Measurements from ENCODE around the gene SELP. TPM values are rescaled to one million over a fixed set of nuclear protein-coding genes. Genes with fewer than 3 reads are reported as not detected.
A peak's percentile ranks its signal among the peaks of the same experiment; 100 is the strongest.

Gene SELP
- total and polyA plus RNA-seq, 4 donors: 1.7 to 8.1 (median 2.4) TPM

- no peak for TF ChIP-seq CTCF (IDR thresholded peaks at IDR 0.05; ENCODE audit: low read depth, low read length, missing input control)
Measured at GRCh38 chr1:169576241-169576934, 53.5 kb downstream of the SELP start (continued).

DNA sequence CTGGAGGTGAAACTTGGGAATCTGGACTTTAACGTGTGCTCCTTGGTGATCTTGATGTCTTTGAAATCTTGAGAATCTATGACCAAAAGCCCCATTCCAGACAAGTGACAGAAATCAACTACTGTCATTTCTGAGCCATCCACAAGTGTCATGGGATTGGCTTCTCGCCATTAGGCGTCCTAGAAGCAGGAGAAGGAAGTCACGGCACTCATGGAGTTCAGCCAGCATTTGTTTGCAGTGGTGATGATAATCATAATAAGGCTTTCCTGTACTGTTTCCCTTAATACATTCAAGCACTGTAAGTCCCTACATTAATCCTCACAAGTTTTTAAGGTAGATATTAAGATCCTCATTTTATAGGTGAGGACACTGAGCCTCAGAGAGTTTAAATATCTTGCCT is 55.6 kb downstream of the SELP start:
- H3K36me3 ChIP-seq (ENCODE audit: control insufficient read depth in 4 of 4, insufficient read depth in 3 of 4, low read depth in 1 of 4, low read length in 3 of 4): peaks cover 1 to 14% (median 3%) of the 10 kb centered on the region in 4 donors
- 49% methylated on average over 4 of the region's 4 CpGs for WGBS
- H3K9me3 ChIP-seq (ENCODE audit: control insufficient read depth in 4 of 4, low read length in 3 of 4): no peaks in the 10 kb centered on the region
- H3K4me3 ChIP-seq (ENCODE audit: low read depth in 1 of 3, low read length in 3 of 3): no peak overlapping the region
- peaks cover 13 to 86% (median 67%) of the 10 kb centered on the region in 4 donors for H3K4me1 ChIP-seq (ENCODE audit: control insufficient read depth in 4 of 4, insufficient read depth in 4 of 4, low read length in 3 of 4)
- DNase-seq (ENCODE audit: low spot score): no peak
- no peaks in the 10 kb centered on the region for H3K27me3 ChIP-seq (ENCODE audit: control insufficient read depth in 4 of 4, insufficient read depth in 4 of 4, low read length in 3 of 4)
- H3K27ac ChIP-seq (ENCODE audit: low read depth in 1 of 2, low read length in 2 of 2): peak overlapping the region in 1 of 2 donors; percentile 44
- TF ChIP-seq, protein P1, sequence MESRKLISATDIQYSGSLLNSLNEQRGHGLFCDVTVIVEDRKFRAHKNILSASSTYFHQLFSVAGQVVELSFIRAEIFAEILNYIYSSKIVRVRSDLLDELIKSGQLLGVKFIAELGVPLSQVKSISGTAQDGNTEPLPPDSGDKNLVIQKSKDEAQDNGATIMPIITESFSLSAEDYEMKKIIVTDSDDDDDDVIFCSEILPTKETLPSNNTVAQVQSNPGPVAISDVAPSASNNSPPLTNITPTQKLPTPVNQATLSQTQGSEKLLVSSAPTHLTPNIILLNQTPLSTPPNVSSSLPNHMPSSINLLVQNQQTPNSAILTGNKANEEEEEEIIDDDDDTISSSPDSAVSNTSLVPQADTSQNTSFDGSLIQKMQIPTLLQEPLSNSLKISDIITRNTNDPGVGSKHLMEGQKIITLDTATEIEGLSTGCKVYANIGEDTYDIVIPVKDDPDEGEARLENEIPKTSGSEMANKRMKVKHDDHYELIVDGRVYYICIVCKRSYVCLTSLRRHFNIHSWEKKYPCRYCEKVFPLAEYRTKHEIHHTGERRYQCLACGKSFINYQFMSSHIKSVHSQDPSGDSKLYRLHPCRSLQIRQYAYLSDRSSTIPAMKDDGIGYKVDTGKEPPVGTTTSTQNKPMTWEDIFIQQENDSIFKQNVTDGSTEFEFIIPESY (IDR thresholded peaks at IDR 0.05): no peak
- TF ChIP-seq SP1 (IDR thresholded peaks at IDR 0.05) (no peak), RAD21 (IDR thresholded peaks at IDR 0.05) (no peak), TAF1 (conservative IDR thresholded peaks at IDR 0.05) (no peak), MAX (IDR thresholded peaks at IDR 0.05) (no peak), YY1 (IDR thresholded peaks at IDR 0.05) (no peak), CTCF (IDR thresholded peaks at IDR 0.05; ENCODE audit: low read depth, low read length, missing input control) (no peak), GABPA (IDR thresholded peaks at IDR 0.05 in 1 of 2, conservative IDR thresholded peaks at IDR 0.05 in 1 of 2) (no peak), HNF4A (conservative IDR thresholded peaks at IDR 0.05) (no peak), RXRA (IDR thresholded peaks at IDR 0.05) (no peak), JUND (IDR thresholded peaks at IDR 0.05) (no peak)
- TF ChIP-seq, protein P2, sequence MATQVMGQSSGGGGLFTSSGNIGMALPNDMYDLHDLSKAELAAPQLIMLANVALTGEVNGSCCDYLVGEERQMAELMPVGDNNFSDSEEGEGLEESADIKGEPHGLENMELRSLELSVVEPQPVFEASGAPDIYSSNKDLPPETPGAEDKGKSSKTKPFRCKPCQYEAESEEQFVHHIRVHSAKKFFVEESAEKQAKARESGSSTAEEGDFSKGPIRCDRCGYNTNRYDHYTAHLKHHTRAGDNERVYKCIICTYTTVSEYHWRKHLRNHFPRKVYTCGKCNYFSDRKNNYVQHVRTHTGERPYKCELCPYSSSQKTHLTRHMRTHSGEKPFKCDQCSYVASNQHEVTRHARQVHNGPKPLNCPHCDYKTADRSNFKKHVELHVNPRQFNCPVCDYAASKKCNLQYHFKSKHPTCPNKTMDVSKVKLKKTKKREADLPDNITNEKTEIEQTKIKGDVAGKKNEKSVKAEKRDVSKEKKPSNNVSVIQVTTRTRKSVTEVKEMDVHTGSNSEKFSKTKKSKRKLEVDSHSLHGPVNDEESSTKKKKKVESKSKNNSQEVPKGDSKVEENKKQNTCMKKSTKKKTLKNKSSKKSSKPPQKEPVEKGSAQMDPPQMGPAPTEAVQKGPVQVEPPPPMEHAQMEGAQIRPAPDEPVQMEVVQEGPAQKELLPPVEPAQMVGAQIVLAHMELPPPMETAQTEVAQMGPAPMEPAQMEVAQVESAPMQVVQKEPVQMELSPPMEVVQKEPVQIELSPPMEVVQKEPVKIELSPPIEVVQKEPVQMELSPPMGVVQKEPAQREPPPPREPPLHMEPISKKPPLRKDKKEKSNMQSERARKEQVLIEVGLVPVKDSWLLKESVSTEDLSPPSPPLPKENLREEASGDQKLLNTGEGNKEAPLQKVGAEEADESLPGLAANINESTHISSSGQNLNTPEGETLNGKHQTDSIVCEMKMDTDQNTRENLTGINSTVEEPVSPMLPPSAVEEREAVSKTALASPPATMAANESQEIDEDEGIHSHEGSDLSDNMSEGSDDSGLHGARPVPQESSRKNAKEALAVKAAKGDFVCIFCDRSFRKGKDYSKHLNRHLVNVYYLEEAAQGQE (IDR thresholded peaks at IDR 0.05): no peak
- TF ChIP-seq, protein P3, sequence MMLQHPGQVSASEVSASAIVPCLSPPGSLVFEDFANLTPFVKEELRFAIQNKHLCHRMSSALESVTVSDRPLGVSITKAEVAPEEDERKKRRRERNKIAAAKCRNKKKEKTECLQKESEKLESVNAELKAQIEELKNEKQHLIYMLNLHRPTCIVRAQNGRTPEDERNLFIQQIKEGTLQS (IDR thresholded peaks at IDR 0.05): no peak
- no peak overlapping the region for H3K9ac ChIP-seq (ENCODE audit: low read depth in 1 of 2, low read length in 2 of 2)

Data from liver (tissue), 9 donors.